ENCODE measurements around the gene RGL4.
"Not testable (repeated sequence)": the region's sequence is repeated elsewhere in the genome, so short reads cannot be mapped to it uniquely, and the experiment has no call there.

The RGL4 gene, protein sequence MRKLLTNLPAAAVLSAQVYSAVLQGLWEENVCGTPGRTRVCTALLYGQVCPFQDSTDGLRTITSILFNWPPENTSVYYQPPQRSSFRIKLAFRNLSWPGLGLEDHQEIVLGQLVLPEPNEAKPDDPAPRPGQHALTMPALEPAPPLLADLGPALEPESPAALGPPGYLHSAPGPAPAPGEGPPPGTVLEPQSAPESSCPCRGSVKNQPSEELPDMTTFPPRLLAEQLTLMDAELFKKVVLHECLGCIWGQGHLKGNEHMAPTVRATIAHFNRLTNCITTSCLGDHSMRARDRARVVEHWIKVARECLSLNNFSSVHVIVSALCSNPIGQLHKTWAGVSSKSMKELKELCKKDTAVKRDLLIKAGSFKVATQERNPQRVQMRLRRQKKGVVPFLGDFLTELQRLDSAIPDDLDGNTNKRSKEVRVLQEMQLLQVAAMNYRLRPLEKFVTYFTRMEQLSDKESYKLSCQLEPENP

GRCh38 chr22:23690713-23691112, at the start of gene RGL4:
RGL4 (plus strand) TSS chr22:23691013; CDS start chr22:23692031, 1,018 bp downstream.
- FAIRE-seq: no peak

DNA sequence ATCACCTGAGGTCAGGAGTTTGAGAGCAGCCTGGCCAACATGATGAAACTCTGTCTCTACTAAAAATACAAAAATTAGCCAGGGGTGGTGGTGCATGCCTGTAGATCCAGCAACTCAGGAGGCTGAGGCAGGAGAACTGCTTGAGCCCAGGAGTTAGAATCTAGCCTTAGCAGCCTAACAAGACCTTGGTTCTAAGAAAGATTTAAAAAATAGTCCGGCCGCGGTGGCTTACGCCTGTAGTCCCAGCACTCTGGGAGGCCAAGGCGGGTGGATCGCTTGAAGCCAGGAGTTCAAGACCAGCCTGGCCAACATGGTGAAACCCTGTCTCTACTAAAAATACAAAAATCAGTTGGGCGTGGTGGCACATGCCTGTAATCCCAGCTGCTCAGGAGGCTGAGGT, 44.3 kb upstream of the RGL4 start:
- FAIRE-seq: not testable (repeated sequence)

DNA sequence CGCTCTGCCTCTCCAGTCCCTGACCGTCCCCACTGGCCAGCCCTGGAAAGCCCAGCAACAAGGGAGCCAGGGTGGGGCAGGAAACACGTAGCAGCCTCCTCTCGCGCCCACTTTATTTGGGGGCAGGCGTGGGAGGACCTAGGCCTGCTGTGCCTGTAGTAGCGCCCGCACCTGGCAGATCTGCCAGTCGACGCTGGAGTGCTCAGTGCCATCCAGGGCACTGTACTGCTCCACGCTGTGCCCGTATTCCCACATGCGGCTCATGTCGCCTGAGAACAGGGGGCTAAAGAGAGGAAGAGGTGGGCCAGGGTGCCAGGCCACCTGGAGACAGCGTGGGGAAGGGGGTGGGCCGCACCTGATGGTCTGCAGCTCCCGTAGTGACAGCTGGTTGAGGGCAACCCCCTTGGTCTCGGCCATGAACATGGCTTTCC, 41.7 kb upstream of the RGL4 start:
- FAIRE-seq: no peak

DNA sequence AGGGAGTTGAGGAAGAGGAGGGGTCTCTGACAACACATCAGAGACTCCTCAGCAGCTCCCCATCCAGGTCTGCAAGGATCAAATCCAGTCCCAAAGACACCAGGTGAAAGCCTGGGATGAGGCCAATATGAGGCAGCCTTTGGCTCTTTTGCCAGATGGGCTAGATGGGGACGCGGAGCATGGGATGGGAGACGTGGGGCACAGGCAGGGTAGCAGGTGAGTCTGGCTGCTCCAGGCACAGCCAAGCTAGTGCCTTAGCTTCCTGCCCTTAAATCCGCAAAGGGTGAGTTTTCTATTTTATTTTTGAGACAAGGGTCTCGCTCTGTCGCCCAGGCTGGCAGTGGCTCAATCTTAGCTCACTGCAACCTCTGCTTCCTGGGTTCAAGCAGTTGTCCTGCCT, 39.1 kb upstream of the RGL4 start:
- no peak for FAIRE-seq

DNA sequence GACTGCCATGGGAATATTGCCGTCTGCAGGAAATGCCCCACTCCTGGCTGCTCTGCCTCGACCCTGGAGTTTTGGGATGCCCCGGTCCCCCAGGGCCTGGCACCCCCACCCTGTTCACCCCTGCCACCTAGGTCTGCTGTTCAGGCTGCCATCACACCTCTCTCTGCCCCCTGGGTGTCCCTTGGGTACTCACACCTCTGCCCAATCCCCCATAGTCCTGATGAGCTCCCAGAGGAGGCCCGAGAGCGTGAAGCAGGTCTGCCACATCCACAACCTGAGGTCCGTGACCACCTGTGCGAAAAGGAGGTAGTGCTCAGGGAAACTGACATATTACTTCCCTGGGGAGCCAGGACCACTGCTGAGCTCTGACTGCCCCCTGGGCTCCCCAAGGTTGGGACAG, 38.5 kb upstream of the RGL4 start:
- no peak for FAIRE-seq

DNA sequence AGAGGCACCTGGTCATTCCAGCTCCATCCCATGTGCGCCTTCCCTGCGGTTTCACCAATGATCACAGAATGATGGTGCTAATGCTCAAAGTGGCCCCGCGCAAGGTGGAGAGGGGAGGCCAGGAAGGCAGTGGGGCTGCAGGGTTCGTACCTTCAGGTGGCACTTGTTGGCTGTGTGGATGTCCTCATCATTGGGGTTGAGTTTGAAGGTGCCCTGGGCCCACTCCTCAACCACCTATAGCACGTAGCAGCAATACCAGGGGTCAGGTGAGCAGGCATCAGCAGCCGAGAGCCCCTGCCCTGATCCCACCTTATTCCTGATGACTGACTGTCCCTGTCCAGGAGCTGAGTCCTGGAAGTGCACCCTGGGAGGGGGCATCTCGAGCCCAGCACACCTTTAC, 38.1 kb upstream of the RGL4 start:
- no peak for FAIRE-seq

GRCh38 chr22:23655891-23656475, 34.8 kb upstream of the RGL4 start:
- no peak for FAIRE-seq

- no peak for FAIRE-seq
Measured at GRCh38 chr22:23657727-23658126, 33.1 kb upstream of the RGL4 start.

- FAIRE-seq: not testable (repeated sequence)
Measured at GRCh38 chr22:23660381-23660780, 30.4 kb upstream of the RGL4 start.

DNA sequence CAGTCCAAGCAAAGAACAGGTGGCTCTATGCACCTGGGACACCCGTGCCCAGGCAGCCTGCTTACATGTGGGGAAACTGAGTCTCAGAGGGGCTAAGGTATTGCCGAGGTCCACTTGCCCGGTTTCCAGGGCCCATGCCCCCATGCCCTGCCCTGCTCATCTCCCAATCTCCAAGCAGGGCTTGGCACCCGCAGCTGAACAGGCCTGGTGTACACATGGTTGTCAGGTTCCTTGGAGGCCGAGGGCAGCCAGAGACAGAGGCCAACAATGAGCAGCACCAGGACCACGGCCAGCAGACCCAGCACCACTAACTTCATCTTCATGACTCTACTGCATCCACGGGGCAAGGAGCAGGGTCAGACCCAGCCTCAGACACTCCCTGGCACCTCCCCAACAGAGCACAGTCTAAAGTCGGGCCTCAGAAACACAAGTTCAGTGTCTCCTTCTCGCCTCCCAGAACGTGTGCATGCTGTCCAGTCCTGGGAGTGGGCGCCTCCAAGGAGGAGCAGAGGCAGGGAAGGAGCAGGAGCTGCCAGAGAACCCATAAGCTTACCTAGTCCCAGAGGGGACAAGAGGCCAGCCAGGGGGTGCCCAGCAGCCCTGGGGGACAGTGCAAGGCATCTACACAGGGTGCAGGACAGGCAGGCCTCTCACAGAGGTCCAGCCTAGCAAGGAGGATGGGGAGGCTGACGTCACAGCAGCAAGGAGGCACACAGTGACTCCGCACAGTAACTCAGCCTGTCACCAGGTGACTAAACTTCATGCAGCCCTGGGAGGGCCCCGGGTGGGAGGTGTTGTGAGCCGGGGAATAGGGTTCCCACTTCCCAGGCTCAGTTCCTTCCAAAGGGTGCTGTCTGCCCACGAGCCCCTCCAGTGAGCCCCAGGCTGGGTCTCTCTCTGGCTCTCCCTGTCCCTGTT, 20.2 kb upstream of the RGL4 start:
- FAIRE-seq: no peak

GRCh38 chr22:23671387-23671786, 19.4 kb upstream of the RGL4 start:
- FAIRE-seq: not testable (repeated sequence)

GRCh38 chr22:23672307-23673049, 18.3 kb upstream of the RGL4 start:
- not testable (repeated sequence) for FAIRE-seq

DNA sequence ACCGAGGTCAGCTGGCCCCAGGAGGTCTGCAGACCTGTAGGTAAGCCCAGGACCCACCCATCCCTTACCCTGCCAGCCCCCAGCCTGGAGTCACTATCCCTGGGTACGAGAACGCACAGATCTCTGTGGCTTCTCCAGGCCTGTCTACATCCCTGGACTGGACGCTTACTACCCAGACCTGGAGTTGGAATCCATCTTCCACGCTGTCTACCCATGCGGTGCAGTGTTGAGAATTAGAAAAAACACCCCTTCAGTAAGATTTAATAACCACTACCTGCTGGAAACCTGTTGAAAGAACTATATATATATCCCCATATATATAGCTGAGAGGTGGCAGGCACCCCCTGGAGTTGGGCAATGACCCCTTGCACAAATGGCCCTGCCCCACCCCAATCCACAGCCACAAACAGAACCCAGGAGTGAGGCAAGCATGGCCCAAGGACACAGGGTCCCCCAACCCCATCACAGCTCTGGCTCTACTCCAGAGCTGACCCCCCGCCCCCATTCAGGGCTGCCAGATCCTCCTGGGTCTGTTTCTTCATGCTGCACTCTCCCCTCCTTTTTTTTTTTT, 17.7 kb upstream of the RGL4 start:
- no peak for FAIRE-seq

GRCh38 chr22:23673826-23674690, 16.8 kb upstream of the RGL4 start:
- no peak for FAIRE-seq

- FAIRE-seq: not testable (repeated sequence)
Measured at GRCh38 chr22:23674886-23675501, 15.8 kb upstream of the RGL4 start.

DNA sequence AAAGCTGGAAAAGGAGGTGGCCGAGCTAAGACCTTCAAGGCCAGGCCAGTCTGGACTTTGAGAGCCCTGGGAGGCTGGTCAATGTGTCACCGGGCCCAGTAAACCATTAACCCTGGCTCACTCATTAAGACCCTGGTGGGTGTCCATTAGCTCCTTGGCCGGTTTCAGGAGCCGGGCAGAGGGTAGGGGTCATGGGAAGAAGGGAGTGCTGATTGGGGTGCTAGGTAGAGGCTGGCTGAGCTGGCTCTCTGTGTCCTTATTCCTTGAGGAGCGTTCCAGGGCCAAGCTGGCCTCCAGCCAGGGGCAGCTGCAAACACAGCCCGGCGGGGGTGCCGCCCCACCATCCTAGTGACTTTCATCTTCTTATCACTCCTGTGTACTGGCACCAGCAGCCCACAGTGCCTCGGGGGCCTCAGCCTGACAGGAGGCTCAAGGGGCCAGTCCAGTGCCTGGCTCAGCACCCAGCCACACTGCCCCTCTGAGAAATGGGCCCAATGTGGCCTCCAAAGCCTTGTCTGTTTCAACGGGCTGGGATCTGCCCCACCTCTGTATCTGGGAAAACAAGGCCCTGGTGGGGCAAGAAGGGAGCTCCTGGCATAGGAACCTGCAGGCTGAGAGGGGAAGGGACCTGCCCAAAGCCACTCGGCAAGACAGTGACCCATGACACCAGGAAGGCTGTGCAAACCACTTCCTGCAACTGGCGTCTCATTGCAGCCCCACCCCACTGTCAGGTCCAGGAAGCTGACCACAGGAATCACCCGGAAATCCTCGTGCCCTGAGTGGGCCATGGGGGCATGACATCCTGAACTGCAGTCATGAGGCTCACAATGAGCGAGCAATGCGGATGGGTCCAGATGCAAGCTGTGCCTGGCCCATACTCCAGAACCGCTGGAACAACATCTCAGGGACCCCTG, 15.1 kb upstream of the RGL4 start:
- no peak for FAIRE-seq

GRCh38 chr22:23676841-23677700, 13.7 kb upstream of the RGL4 start:
- FAIRE-seq: not testable (repeated sequence)

- FAIRE-seq: no peak
Measured at GRCh38 chr22:23677701-23677995, 13.2 kb upstream of the RGL4 start.

GRCh38 chr22:23678133-23678532, 12.7 kb upstream of the RGL4 start:
- FAIRE-seq: no peak

Data from G401.6 (cell line).